ENCODE results near the gene CADM1. TPM values are rescaled to one million over a fixed set of nuclear protein-coding genes. Genes with fewer than 3 reads are reported as not detected.

Gene CADM1
- total and polyA plus RNA-seq, 2 donors (not counting 3 experiments of a cell fraction or from before 2014, with no cell fraction given) = 0.52 to 2.6 TPM

- TF ChIP-seq POLR2A (IDR thresholded peaks at IDR 0.05; ENCODE audit: low read depth, low read length) = no peak
- no peak for TF ChIP-seq CTCF (IDR thresholded peaks at IDR 0.05; ENCODE audit: extremely low read depth in 1 of 2, insufficient read depth in 1 of 2, low read depth in 1 of 2, low read length in 2 of 2)
- TF ChIP-seq JUN (IDR thresholded peaks at IDR 0.05; ENCODE audit: borderline replicate concordance, insufficient read depth, insufficient read length, low read depth) = no peak
- TF ChIP-seq POLR2AphosphoS5 (IDR thresholded peaks at IDR 0.05; ENCODE audit: insufficient read depth, low read depth, low read length) = no peak
- no peak overlapping the region for H3K9ac ChIP-seq (replicated peaks; ENCODE audit: extremely low read depth, insufficient read depth, low read length)
- BruUV-seq (replicated peaks) = no TSS peak
- ChIA-PET CTCF (no interaction called here), POLR2A (no interaction called here)
- H3K27ac ChIP-seq (ENCODE audit: insufficient read depth, low read depth, low read length) = no peak overlapping the region
- intact Hi-C loops (cut with micrococcal nuclease) (no loop called here), dilution Hi-C loops (cut with MboI; ENCODE audit: extremely low pct_ligation_motif_present, low sequenced_read_pairs) (no loop called here)
- FAIRE-seq (no peak), DNase-seq (ENCODE audit: low read depth, low spot score) (no peak)
- H3K27me3 ChIP-seq (ENCODE audit: control insufficient read depth in 2 of 2, insufficient read depth in 2 of 2, low read length in 2 of 2) = peaks cover 16 to 32% of the 10 kb centered on the region in 2 experiments
- H2AFZ ChIP-seq (ENCODE audit: low read depth, low read length) = no peak overlapping the region
- no peak overlapping the region for H3K4me2 ChIP-seq (ENCODE audit: insufficient read depth, low read length)
- H4K20me1 ChIP-seq (replicated peaks; ENCODE audit: control insufficient read depth, extremely low read depth, insufficient read depth, low read length) = no peaks in the 10 kb centered on the region
- no peak overlapping the region for H3K4me3 ChIP-seq (replicated peaks in 1 of 3; ENCODE audit: insufficient read depth in 1 of 3, low read depth in 1 of 3, low read length in 3 of 3)
- no peaks in the 10 kb centered on the region for H3K9me1 ChIP-seq (replicated peaks; ENCODE audit: control insufficient read depth, extremely low read depth, insufficient read depth, low read length)
- peaks cover 9% of the 10 kb centered on the region for H3K4me1 ChIP-seq (ENCODE audit: control insufficient read depth, extremely low read depth, insufficient read depth, low read length)
- H3K79me2 ChIP-seq (ENCODE audit: control insufficient read depth, insufficient read depth, low read length) = no peaks in the 10 kb centered on the region
- no peaks in the 10 kb centered on the region for H3K9me3 ChIP-seq (replicated peaks; ENCODE audit: control insufficient read depth, insufficient read depth, low read length)
- H3K36me3 ChIP-seq (ENCODE audit: control insufficient read depth in 2 of 2, extremely low read depth in 1 of 2, insufficient read depth in 2 of 2, low read length in 2 of 2) = no peaks in the 10 kb centered on the region
These were observed 4.9 kb downstream of the CADM1 start for GRCh38 chr11:115499241-115499799.

GRCh38 chr11:115498354-115498753 lies 5.9 kb downstream of the CADM1 start:
- Histone ChIP-seq H3K9me3 (replicated peaks; ENCODE audit: control insufficient read depth, insufficient read depth, low read length) (no peaks in the 10 kb centered on the region), H3K9me1 (replicated peaks; ENCODE audit: control insufficient read depth, extremely low read depth, insufficient read depth, low read length) (no peaks in the 10 kb centered on the region), H4K20me1 (replicated peaks; ENCODE audit: control insufficient read depth, extremely low read depth, insufficient read depth, low read length) (no peaks in the 10 kb centered on the region), H3K27ac (ENCODE audit: insufficient read depth, low read depth, low read length) (no peak overlapping the region), H3K4me3 (replicated peaks in 1 of 3; ENCODE audit: insufficient read depth in 1 of 3, low read depth in 1 of 3, low read length in 3 of 3) (no peak overlapping the region), H3K36me3 (ENCODE audit: control insufficient read depth in 2 of 2, extremely low read depth in 1 of 2, insufficient read depth in 2 of 2, low read length in 2 of 2) (no peaks in the 10 kb centered on the region), H2AFZ (ENCODE audit: low read depth, low read length) (no peak overlapping the region), H3K4me2 (ENCODE audit: insufficient read depth, low read length) (no peak overlapping the region), H3K27me3 (ENCODE audit: control insufficient read depth in 2 of 2, insufficient read depth in 2 of 2, low read length in 2 of 2) (peaks cover 16 to 26% of the 10 kb centered on the region in 2 experiments), H3K4me1 (ENCODE audit: control insufficient read depth, extremely low read depth, insufficient read depth, low read length) (peaks cover 3% of the 10 kb centered on the region), H3K9ac (replicated peaks; ENCODE audit: extremely low read depth, insufficient read depth, low read length) (no peak overlapping the region), H3K79me2 (ENCODE audit: control insufficient read depth, insufficient read depth, low read length) (no peaks in the 10 kb centered on the region)
- ChIA-PET POLR2A (no interaction called here), CTCF (no interaction called here)
- DNase-seq (ENCODE audit: low read depth, low spot score) (no peak), FAIRE-seq (no peak)
- TF ChIP-seq FOS (IDR thresholded peaks at IDR 0.05; ENCODE audit: borderline replicate concordance, insufficient read depth, low read length) (no peak), GATA2 (IDR thresholded peaks at IDR 0.05; ENCODE audit: insufficient read depth, insufficient read length, low read depth, low read length) (no peak), POLR2AphosphoS5 (IDR thresholded peaks at IDR 0.05; ENCODE audit: insufficient read depth, low read depth, low read length) (no peak), MYC (IDR thresholded peaks at IDR 0.05; ENCODE audit: low read depth, low read length) (no peak), JUN (IDR thresholded peaks at IDR 0.05; ENCODE audit: borderline replicate concordance, insufficient read depth, insufficient read length, low read depth) (no peak)
- dilution Hi-C loops (cut with MboI; ENCODE audit: extremely low pct_ligation_motif_present, low sequenced_read_pairs) (no loop called here), intact Hi-C loops (cut with micrococcal nuclease) (no loop called here)
- no TSS peak for BruUV-seq (replicated peaks)
